ENCODE measurements around the gene KDM4C.

- no peak for TF ChIP-seq RCOR1 (IDR thresholded peaks at IDR 0.05; ENCODE audit: insufficient replicate concordance, low read length)
- no peak for TF ChIP-seq RAD21 (IDR thresholded peaks at IDR 0.05; ENCODE audit: low read length)
- TF ChIP-seq, protein P1, sequence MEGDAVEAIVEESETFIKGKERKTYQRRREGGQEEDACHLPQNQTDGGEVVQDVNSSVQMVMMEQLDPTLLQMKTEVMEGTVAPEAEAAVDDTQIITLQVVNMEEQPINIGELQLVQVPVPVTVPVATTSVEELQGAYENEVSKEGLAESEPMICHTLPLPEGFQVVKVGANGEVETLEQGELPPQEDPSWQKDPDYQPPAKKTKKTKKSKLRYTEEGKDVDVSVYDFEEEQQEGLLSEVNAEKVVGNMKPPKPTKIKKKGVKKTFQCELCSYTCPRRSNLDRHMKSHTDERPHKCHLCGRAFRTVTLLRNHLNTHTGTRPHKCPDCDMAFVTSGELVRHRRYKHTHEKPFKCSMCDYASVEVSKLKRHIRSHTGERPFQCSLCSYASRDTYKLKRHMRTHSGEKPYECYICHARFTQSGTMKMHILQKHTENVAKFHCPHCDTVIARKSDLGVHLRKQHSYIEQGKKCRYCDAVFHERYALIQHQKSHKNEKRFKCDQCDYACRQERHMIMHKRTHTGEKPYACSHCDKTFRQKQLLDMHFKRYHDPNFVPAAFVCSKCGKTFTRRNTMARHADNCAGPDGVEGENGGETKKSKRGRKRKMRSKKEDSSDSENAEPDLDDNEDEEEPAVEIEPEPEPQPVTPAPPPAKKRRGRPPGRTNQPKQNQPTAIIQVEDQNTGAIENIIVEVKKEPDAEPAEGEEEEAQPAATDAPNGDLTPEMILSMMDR (conservative IDR thresholded peaks at IDR 0.05; ENCODE audit: low read depth, low read length): no peak
- no peak for TF ChIP-seq POLR2A (IDR thresholded peaks at IDR 0.05; ENCODE audit: low read depth, low read length)
- no peak for TF ChIP-seq RFX5 (IDR thresholded peaks at IDR 0.05; ENCODE audit: low read depth, low read length)
- TF ChIP-seq BHLHE40 (IDR thresholded peaks at IDR 0.05; ENCODE audit: low read depth, low read length): no peak
- TF ChIP-seq, protein P2, sequence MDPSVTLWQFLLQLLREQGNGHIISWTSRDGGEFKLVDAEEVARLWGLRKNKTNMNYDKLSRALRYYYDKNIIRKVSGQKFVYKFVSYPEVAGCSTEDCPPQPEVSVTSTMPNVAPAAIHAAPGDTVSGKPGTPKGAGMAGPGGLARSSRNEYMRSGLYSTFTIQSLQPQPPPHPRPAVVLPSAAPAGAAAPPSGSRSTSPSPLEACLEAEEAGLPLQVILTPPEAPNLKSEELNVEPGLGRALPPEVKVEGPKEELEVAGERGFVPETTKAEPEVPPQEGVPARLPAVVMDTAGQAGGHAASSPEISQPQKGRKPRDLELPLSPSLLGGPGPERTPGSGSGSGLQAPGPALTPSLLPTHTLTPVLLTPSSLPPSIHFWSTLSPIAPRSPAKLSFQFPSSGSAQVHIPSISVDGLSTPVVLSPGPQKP (IDR thresholded peaks at IDR 0.05; ENCODE audit: borderline replicate concordance, low read depth, low read length): no peak
- no peak for TF ChIP-seq MXI1 (IDR thresholded peaks at IDR 0.05; ENCODE audit: borderline replicate concordance, low read depth, low read length)
- TF ChIP-seq MAFK (IDR thresholded peaks at IDR 0.05; ENCODE audit: low read depth, low read length): no peak
- no peak for TF ChIP-seq MAZ (IDR thresholded peaks at IDR 0.05; ENCODE audit: borderline replicate concordance, low read depth, low read length)
- no peak for TF ChIP-seq SMC3 (IDR thresholded peaks at IDR 0.05; ENCODE audit: low read depth, low read length)
Measured at GRCh38 chr9:7154003-7154619, 396.3 kb downstream of the KDM4C start.
